Measurements from ENCODE around the gene FGF18. TPM values are rescaled to one million over a fixed set of nuclear protein-coding genes. Genes with fewer than 3 reads are reported as not detected.

The FGF18 gene
- total and polyA plus RNA-seq, 2 donors (not counting 3 experiments of a cell fraction or from before 2014, with no cell fraction given), result 0.04 to 0.27 TPM

- CTCF ChIA-PET, result no interaction called here
- Histone ChIP-seq H3K4me3 (replicated peaks in 1 of 3; ENCODE audit: insufficient read depth in 1 of 3, low read depth in 1 of 3, low read length in 3 of 3) (no peak overlapping the region), H3K4me1 (ENCODE audit: control insufficient read depth, extremely low read depth, insufficient read depth, low read length) (no peaks in the 10 kb centered on the region), H3K9ac (replicated peaks; ENCODE audit: extremely low read depth, insufficient read depth, low read length) (no peak overlapping the region), H3K9me3 (replicated peaks; ENCODE audit: control insufficient read depth, insufficient read depth, low read length) (no peaks in the 10 kb centered on the region), H3K9me1 (replicated peaks; ENCODE audit: control insufficient read depth, extremely low read depth, insufficient read depth, low read length) (no peaks in the 10 kb centered on the region), H3K27me3 (ENCODE audit: control insufficient read depth in 2 of 2, insufficient read depth in 2 of 2, low read length in 2 of 2) (no peaks in the 10 kb centered on the region), H3K4me2 (ENCODE audit: insufficient read depth, low read length) (no peak overlapping the region), H3K27ac (ENCODE audit: insufficient read depth, low read depth, low read length) (no peak overlapping the region), H2AFZ (ENCODE audit: low read depth, low read length) (no peak overlapping the region), H3K36me3 (ENCODE audit: control insufficient read depth in 2 of 2, extremely low read depth in 1 of 2, insufficient read depth in 2 of 2, low read length in 2 of 2) (no peaks in the 10 kb centered on the region), H3K79me2 (ENCODE audit: control insufficient read depth, insufficient read depth, low read length) (no peaks in the 10 kb centered on the region), H4K20me1 (replicated peaks; ENCODE audit: control insufficient read depth, extremely low read depth, insufficient read depth, low read length) (no peaks in the 10 kb centered on the region)
- DNase-seq (ENCODE audit: low read depth, low spot score), result no peak
- no TSS peak for BruUV-seq (replicated peaks)
- no peak for FAIRE-seq
- POLR2A ChIA-PET, result no interaction called here
- TF ChIP-seq, protein P1, sequence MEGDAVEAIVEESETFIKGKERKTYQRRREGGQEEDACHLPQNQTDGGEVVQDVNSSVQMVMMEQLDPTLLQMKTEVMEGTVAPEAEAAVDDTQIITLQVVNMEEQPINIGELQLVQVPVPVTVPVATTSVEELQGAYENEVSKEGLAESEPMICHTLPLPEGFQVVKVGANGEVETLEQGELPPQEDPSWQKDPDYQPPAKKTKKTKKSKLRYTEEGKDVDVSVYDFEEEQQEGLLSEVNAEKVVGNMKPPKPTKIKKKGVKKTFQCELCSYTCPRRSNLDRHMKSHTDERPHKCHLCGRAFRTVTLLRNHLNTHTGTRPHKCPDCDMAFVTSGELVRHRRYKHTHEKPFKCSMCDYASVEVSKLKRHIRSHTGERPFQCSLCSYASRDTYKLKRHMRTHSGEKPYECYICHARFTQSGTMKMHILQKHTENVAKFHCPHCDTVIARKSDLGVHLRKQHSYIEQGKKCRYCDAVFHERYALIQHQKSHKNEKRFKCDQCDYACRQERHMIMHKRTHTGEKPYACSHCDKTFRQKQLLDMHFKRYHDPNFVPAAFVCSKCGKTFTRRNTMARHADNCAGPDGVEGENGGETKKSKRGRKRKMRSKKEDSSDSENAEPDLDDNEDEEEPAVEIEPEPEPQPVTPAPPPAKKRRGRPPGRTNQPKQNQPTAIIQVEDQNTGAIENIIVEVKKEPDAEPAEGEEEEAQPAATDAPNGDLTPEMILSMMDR (IDR thresholded peaks at IDR 0.05; ENCODE audit: extremely low read depth in 1 of 2, insufficient read depth in 1 of 2, low read depth in 1 of 2, low read length in 2 of 2), result no peak
- TF ChIP-seq EZH2 (IDR thresholded peaks at IDR 0.05; ENCODE audit: borderline replicate concordance, low read depth, low read length, severe bottlenecking) (no peak), POLR2AphosphoS5 (IDR thresholded peaks at IDR 0.05; ENCODE audit: insufficient read depth, low read depth, low read length) (no peak), GATA2 (IDR thresholded peaks at IDR 0.05; ENCODE audit: insufficient read depth, insufficient read length, low read depth, low read length) (no peak), POLR2A (IDR thresholded peaks at IDR 0.05; ENCODE audit: low read depth, low read length) (no peak), JUN (IDR thresholded peaks at IDR 0.05; ENCODE audit: borderline replicate concordance, insufficient read depth, insufficient read length, low read depth) (no peak)
- TF ChIP-seq, protein P2, sequence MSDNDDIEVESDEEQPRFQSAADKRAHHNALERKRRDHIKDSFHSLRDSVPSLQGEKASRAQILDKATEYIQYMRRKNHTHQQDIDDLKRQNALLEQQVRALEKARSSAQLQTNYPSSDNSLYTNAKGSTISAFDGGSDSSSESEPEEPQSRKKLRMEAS (IDR thresholded peaks at IDR 0.05; ENCODE audit: insufficient read depth, insufficient read length), result no peak
- intact Hi-C loops (cut with micrococcal nuclease), result no loop called here
- dilution Hi-C loops (cut with MboI; ENCODE audit: extremely low pct_ligation_motif_present, low sequenced_read_pairs), result no loop called here
These were observed 12.6 kb downstream of the FGF18 start for GRCh38 chr5:171432076-171432475.

Measured in endothelial cell of umbilical vein (primary cell).